GM10847 (cell line): Measurements from ENCODE around the gene METTL5.
A peak's percentile ranks its signal among the peaks of the same experiment; 100 is the strongest.

ENCODE experiments used
- POLR2A ChIP-seq: IDR thresholded peaks from 2 replicates; pipeline ENCODE4 v1.6.1; 2011; ENCODE audit not compliant: insufficient read length; ENCODE audit errors: extremely low read depth

METTL5 gene

GRCh38 chr2:169824373-169825333, at the start of gene METTL5:
Gene METTL5 (minus strand): TSS chr2:169824905. CDS start chr2:169824597, 308 bp downstream.
- TF ChIP-seq POLR2A = peak; percentile 87

GRCh38 chr2:169871994-169872393, 47.3 kb upstream of the METTL5 start:
- TF ChIP-seq POLR2A = no peak

- no peak for TF ChIP-seq POLR2A
These were observed 44.2 kb upstream of the METTL5 start for GRCh38 chr2:169868951-169869350.

GRCh38 chr2:169867579-169867978, 42.9 kb upstream of the METTL5 start:
- no peak for TF ChIP-seq POLR2A

- TF ChIP-seq POLR2A = no peak
These were observed 40.8 kb upstream of the METTL5 start for GRCh38 chr2:169865492-169865891.

- no peak for TF ChIP-seq POLR2A
These were observed 38.1 kb upstream of the METTL5 start for GRCh38 chr2:169862816-169863215.

GRCh38 chr2:169860149-169860548, 35.4 kb upstream of the METTL5 start:
- no peak for TF ChIP-seq POLR2A

GRCh38 chr2:169859423-169859822, 34.7 kb upstream of the METTL5 start:
- TF ChIP-seq POLR2A = no peak

GRCh38 chr2:169853041-169853668, 28.4 kb upstream of the METTL5 start:
- no peak for TF ChIP-seq POLR2A

- TF ChIP-seq POLR2A = no peak
These were observed 25.0 kb upstream of the METTL5 start for GRCh38 chr2:169849710-169850109.

GRCh38 chr2:169845016-169845415, 20.3 kb upstream of the METTL5 start:
- TF ChIP-seq POLR2A = no peak

GRCh38 chr2:169840747-169841142, 16.0 kb upstream of the METTL5 start:
- TF ChIP-seq POLR2A = no peak

GRCh38 chr2:169839954-169840746, 15.4 kb upstream of the METTL5 start:
- no peak for TF ChIP-seq POLR2A

- no peak for TF ChIP-seq POLR2A
These were observed 14.2 kb upstream of the METTL5 start for GRCh38 chr2:169838743-169839489.

GRCh38 chr2:169834401-169834800, 9.7 kb upstream of the METTL5 start:
- no peak for TF ChIP-seq POLR2A

GRCh38 chr2:169828141-169828811, 3.6 kb upstream of the METTL5 start:
- TF ChIP-seq POLR2A = no peak
